DOHH2 (cell line): ENCODE data around the gene CMTR2.

Source experiments
- EZH2phosphoT487 ChIP-seq: fragments of 200-600 bp; sonication (generic); IDR thresholded peaks from 2 replicates; pipeline ENCODE4 v1.6.1; 2017; ENCODE audit warnings: borderline replicate concordance, mild to moderate bottlenecking, antibody characterized with exemption, low read length, moderate library complexity, mixed read lengths
- TF ChIP-seq, protein P1 (sequence below): fragments of 200-600 bp; sonication (generic); IDR thresholded peaks from one replicate; pipeline ENCODE4 v1.5.1; 2014; ENCODE audit warnings: antibody characterized with exemption, mild to moderate bottlenecking, low read depth, low read length; ENCODE audit not compliant: poor library complexity, severe bottlenecking

DNA sequence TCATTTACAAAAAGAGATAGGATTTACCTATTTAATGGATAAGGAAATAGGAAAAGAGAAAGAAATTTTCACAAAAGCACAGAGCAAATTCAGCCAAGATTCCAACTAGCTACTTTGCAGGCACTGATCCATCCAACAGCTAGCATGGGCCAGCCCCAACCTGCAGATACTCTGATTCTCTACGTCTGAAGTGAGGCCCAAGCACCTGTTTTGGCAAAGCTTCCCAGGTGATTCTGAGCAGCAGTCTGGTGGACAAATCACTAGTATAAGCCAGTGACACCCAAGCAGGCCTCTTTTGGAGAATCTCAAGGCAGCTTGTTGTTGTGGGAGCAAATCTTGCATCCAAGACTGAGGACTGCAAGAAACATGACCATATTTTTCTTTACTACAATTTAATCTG, 48.4 kb upstream of the CMTR2 start:
- TF ChIP-seq, protein P1, sequence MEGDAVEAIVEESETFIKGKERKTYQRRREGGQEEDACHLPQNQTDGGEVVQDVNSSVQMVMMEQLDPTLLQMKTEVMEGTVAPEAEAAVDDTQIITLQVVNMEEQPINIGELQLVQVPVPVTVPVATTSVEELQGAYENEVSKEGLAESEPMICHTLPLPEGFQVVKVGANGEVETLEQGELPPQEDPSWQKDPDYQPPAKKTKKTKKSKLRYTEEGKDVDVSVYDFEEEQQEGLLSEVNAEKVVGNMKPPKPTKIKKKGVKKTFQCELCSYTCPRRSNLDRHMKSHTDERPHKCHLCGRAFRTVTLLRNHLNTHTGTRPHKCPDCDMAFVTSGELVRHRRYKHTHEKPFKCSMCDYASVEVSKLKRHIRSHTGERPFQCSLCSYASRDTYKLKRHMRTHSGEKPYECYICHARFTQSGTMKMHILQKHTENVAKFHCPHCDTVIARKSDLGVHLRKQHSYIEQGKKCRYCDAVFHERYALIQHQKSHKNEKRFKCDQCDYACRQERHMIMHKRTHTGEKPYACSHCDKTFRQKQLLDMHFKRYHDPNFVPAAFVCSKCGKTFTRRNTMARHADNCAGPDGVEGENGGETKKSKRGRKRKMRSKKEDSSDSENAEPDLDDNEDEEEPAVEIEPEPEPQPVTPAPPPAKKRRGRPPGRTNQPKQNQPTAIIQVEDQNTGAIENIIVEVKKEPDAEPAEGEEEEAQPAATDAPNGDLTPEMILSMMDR: no peak
- TF ChIP-seq EZH2phosphoT487: no peak
